ENCODE results near the gene CCDC54.

Gene CCDC54

DNA sequence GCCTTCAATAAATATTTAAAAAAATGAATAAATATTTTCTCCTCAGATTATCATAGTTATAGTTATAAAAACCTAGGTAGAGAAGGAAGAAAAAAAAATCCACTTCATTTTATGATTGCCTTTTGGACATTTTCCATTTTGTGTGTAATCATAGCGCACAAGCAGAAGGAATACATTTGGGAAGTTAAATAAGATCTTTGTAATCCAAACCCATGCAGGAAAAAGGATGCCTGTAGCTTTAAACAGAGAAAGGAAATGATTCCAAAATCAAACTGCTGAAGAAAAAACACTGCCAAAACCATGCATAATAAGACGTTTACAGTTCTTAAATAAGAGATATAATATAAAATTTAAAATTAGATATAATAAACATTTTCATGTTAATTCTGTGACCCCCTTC is 7.4 kb upstream of the CCDC54 start:
- no peak overlapping the region for H3K4me3 ChIP-seq (ENCODE audit: low read depth, low read length)
- TF ChIP-seq, protein P1, sequence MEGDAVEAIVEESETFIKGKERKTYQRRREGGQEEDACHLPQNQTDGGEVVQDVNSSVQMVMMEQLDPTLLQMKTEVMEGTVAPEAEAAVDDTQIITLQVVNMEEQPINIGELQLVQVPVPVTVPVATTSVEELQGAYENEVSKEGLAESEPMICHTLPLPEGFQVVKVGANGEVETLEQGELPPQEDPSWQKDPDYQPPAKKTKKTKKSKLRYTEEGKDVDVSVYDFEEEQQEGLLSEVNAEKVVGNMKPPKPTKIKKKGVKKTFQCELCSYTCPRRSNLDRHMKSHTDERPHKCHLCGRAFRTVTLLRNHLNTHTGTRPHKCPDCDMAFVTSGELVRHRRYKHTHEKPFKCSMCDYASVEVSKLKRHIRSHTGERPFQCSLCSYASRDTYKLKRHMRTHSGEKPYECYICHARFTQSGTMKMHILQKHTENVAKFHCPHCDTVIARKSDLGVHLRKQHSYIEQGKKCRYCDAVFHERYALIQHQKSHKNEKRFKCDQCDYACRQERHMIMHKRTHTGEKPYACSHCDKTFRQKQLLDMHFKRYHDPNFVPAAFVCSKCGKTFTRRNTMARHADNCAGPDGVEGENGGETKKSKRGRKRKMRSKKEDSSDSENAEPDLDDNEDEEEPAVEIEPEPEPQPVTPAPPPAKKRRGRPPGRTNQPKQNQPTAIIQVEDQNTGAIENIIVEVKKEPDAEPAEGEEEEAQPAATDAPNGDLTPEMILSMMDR (IDR thresholded peaks at IDR 0.05; ENCODE audit: control insufficient read depth, extremely low read depth, insufficient read depth) = no peak
- DNase-seq (ENCODE audit: low read depth) = no peak

DNA sequence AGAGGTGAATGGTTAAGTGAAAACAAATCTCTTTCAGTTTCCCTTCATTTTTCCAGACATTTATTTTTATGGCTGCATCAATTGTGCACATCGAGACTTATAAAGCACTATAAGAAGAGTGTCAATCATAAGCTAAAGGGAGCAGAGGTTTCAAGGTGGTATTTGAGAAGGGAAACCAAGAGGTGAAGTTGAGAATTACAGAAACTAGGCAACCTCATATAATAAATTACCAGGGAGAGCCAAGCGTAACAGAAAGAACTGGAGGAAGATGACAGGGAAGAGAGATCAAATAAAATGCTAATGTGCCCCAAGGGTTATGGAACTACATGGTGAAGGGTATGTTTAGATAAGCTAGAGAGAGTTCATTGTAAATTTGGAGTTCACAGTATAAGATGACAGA is 6.3 kb upstream of the CCDC54 start:
- H3K4me3 ChIP-seq (ENCODE audit: low read depth, low read length) = no peak overlapping the region
- DNase-seq (ENCODE audit: low read depth) = no peak
- TF ChIP-seq, protein P1 (IDR thresholded peaks at IDR 0.05; ENCODE audit: control insufficient read depth, extremely low read depth, insufficient read depth) = no peak

DNA sequence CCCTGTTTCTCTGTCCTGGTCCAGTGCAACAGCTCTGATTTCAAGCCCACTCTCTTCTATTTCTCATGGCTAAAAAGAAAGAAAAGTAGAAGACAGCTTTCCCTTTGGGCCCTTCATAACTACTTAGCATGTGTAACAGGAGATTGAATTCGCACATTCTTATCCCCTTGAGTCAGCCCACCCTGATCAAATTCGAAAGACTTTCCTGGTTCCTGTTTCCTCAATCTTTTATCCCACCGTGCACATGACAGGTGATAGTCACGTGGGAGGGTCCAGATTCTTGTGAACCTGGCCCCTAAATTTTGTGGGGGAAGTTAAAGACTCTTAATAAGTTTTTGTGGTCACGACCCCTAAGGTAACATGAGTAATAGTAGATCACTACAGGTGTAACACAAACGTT is 4.7 kb upstream of the CCDC54 start:
- no peak for DNase-seq (ENCODE audit: low read depth)
- TF ChIP-seq, protein P1 (IDR thresholded peaks at IDR 0.05; ENCODE audit: control insufficient read depth, extremely low read depth, insufficient read depth) = no peak
- H3K4me3 ChIP-seq (ENCODE audit: low read depth, low read length) = no peak overlapping the region

DNA sequence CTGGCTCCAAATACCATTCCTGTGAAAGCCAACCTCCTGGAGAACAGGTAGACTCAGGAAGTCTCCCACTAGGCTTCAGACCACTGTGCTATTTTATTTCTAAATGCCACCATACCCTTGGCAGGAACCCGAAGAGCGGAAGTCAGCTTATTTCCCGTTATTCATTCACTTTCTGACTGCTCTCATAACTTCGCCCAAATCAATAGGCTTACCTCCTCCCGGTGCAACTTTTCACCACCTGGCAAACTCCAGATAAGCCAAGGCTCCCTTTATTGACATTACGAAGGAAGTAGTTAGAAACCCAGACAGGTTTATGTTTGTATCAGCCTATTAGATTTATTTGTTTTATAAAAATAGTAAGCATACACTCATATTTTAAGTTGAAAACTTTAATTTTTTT is 3.3 kb upstream of the CCDC54 start:
- TF ChIP-seq, protein P1 (IDR thresholded peaks at IDR 0.05; ENCODE audit: control insufficient read depth, extremely low read depth, insufficient read depth) = no peak
- H3K4me3 ChIP-seq (ENCODE audit: low read depth, low read length) = no peak overlapping the region
- DNase-seq (ENCODE audit: low read depth) = no peak

DNA sequence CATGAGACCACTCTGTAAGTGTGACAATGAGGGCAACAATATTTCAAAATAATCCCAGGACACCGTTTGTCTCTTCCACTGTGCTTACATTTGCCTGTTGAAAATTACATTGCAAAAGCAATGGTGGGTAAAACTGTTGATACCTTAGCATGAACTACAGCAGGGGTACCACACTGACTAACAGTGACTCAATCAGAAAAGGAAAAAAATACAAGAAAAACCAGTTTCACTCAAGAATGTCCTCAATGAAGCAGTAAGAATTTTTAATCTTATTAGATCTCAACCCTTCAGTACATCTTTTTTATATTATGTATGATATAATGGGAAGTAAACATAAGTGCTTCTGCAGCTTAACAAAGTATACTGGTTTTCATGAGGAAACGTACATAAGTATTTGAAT is 1.6 kb upstream of the CCDC54 start:
- TF ChIP-seq, protein P1 (IDR thresholded peaks at IDR 0.05; ENCODE audit: control insufficient read depth, extremely low read depth, insufficient read depth) = no peak
- H3K4me3 ChIP-seq (ENCODE audit: low read depth, low read length) = no peak overlapping the region
- no peak for DNase-seq (ENCODE audit: low read depth)

DNA sequence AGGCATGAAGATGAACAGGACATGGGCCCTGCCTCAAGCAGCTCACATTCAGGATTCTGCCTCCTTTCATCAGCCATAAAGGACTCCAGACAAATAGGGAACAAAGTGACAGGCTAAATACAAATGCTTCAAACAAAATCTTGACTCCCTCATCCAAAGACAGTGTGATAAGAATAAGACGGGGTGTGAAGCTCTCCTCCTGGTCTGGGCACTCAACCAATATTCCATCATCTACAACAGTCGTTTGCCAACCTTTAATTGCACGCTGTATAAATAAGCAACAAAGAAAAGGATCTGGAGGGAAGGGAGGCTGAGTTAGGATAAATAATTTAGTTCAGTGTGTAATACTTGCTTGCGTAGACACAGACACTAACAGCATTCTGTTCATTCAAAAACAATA is 5.4 kb downstream of the CCDC54 start:
- peak; percentile 47 for DNase-seq (ENCODE audit: low read depth)
- TF ChIP-seq, protein P1 (IDR thresholded peaks at IDR 0.05; ENCODE audit: control insufficient read depth, extremely low read depth, insufficient read depth) = no peak
- H3K4me3 ChIP-seq (ENCODE audit: low read depth, low read length) = no peak overlapping the region

DNA sequence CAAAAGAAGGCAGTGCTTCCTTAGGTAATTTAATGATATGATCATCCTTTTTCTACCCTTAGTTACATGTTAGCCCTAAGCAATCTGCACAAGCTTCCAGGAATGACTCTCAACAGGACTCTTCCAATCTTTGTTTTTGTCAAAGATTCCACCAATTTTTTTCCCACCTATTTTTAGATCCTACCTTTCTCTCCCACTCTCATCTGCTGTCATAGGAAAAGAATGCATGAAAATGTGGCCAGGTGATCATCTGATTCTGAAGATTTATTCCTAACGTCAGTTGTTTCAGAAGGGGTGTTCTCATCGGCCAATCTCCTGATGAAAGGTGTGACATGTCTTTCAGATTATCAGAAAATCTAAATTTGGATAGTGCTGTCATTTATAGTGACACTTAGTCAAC is 7.2 kb downstream of the CCDC54 start:
- no peak for DNase-seq (ENCODE audit: low read depth)
- H3K4me3 ChIP-seq (ENCODE audit: low read depth, low read length) = no peak overlapping the region
- TF ChIP-seq, protein P1 (IDR thresholded peaks at IDR 0.05; ENCODE audit: control insufficient read depth, extremely low read depth, insufficient read depth) = no peak
